Measurements from ENCODE around the gene MAP2K1. TPM values are rescaled to one million over a fixed set of nuclear protein-coding genes. Genes with fewer than 3 reads are reported as not detected.
"Not testable (repeated sequence)": the region's sequence is repeated elsewhere in the genome, so short reads cannot be mapped to it uniquely, and the experiment has no call there.

The MAP2K1 gene
- polyA plus RNA-seq (2011; rRNA removed), result 18.4 and 18.8 TPM in 2 replicates
- polyA minus RNA-seq (2011; rRNA and poly(A)+ RNA removed), result 11.9 and 13.5 TPM in 2 replicates

- Histone ChIP-seq H3K9me3 (ENCODE audit: control insufficient read depth, insufficient read depth, low read length) (no peaks in the 10 kb centered on the region; the same call in 1 of the 2 replicates), H3K27ac (ENCODE audit: low read depth, low read length) (peak within 1 kb of the TSS; percentile 86), H3K27me3 (ENCODE audit: control insufficient read depth, insufficient read depth, low read length) (no peaks in the 10 kb centered on the region), H3K4me3 (ENCODE audit: low read depth, low read length) (peak within 1 kb of the TSS; percentile 77)
- POLR2A ChIA-PET, result interaction anchor here (0.6 to 2.4 kb wide), 8 partner anchors 8 to 1201 kb away, joined by 3 to 20 read pairs (median 4); partner anchors contain the start of genes CLPX, RPL4, SNAPC5 and ZWILCH
- CTCF ChIA-PET, result interaction anchor here (0.6 to 4.6 kb wide), 18 partner anchors 8 to 461 kb away, joined by 3 to 44 read pairs (median 4); partner anchors contain the start of gene SNAPC5
- TF ChIP-seq CTCF (IDR thresholded peaks at IDR 0.05; ENCODE audit: low read depth, low read length), result peak; percentile 67
- DNase-seq (ENCODE audit: low read depth, low spot score), result peak; percentile 89
Measured at GRCh38 chr15:66386204-66387123, at the start of gene MAP2K1. MAP2K1 (plus strand) TSS chr15:66386912; CDS start chr15:66387348, 436 bp downstream.

- H3K27me3 ChIP-seq (ENCODE audit: control insufficient read depth, insufficient read depth, low read length); H3K9me3 ChIP-seq (ENCODE audit: control insufficient read depth, insufficient read depth, low read length); H3K4me3 ChIP-seq (ENCODE audit: low read depth, low read length); POLR2A ChIA-PET; H3K27ac ChIP-seq (ENCODE audit: low read depth, low read length); DNase-seq (ENCODE audit: low read depth, low spot score): not testable (repeated sequence)
- CTCF ChIA-PET, result interaction anchor here (0.7 kb wide), 1 partner anchor 162 kb away, joined by 4 read pairs; no protein-coding TSS in a partner anchor
Measured at GRCh38 chr15:66348530-66348929, 38.2 kb upstream of the MAP2K1 start.

GRCh38 chr15:66356077-66356358 lies 30.7 kb upstream of the MAP2K1 start:
- peak overlapping the region; percentile 93 for H3K4me3 ChIP-seq (ENCODE audit: low read depth, low read length)
- no peaks in the 10 kb centered on the region for H3K9me3 ChIP-seq (ENCODE audit: control insufficient read depth, insufficient read depth, low read length)
- no peak for TF ChIP-seq CTCF (IDR thresholded peaks at IDR 0.05; ENCODE audit: low read depth, low read length)
- no peaks in the 10 kb centered on the region for H3K27me3 ChIP-seq (ENCODE audit: control insufficient read depth, insufficient read depth, low read length)
- H3K27ac ChIP-seq (ENCODE audit: low read depth, low read length), result peak overlapping the region; percentile 82
- CTCF ChIA-PET, result interaction anchor here (0.7 kb wide), 2 partner anchors 128 to 175 kb away, joined by 3 to 4 read pairs; no protein-coding TSS in a partner anchor
- DNase-seq (ENCODE audit: low read depth, low spot score), result no peak
- POLR2A ChIA-PET, result interaction anchor here (0.8 kb wide), 1 partner anchor 14 kb away, joined by 4 read pairs; no protein-coding TSS in a partner anchor

- Histone ChIP-seq H3K4me3 (ENCODE audit: low read depth, low read length) (peak within 1 kb of the TSS; percentile 93), H3K9me3 (ENCODE audit: control insufficient read depth, insufficient read depth, low read length) (no peaks in the 10 kb centered on the region), H3K27ac (ENCODE audit: low read depth, low read length) (peak within 1 kb of the TSS; percentile 82), H3K27me3 (ENCODE audit: control insufficient read depth, insufficient read depth, low read length) (no peaks in the 10 kb centered on the region)
- POLR2A ChIA-PET, result interaction anchor here (0.8 kb wide), 1 partner anchor 13 kb away, joined by 4 read pairs; no protein-coding TSS in a partner anchor
- no peak for TF ChIP-seq CTCF (IDR thresholded peaks at IDR 0.05; ENCODE audit: low read depth, low read length)
- peak; percentile 94 for DNase-seq (ENCODE audit: low read depth, low spot score)
- CTCF ChIA-PET, result interaction anchor here (0.7 to 1.2 kb wide), 3 partner anchors 128 to 174 kb away, joined by 3 to 4 read pairs (median 3); no protein-coding TSS in a partner anchor
Measured at GRCh38 chr15:66356359-66357236, 30.1 kb upstream of the MAP2K1 start, which contains the start of gene TIPIN. TIPIN (minus strand) TSS chr15:66356685; CDS start chr15:66352947, 3,738 bp downstream.

GRCh38 chr15:66359740-66360139 lies 27.0 kb upstream of the MAP2K1 start:
- POLR2A ChIA-PET, result no interaction called here
- H3K27me3 ChIP-seq (ENCODE audit: control insufficient read depth, insufficient read depth, low read length), result no peaks in the 10 kb centered on the region
- TF ChIP-seq CTCF (IDR thresholded peaks at IDR 0.05; ENCODE audit: low read depth, low read length), result no peak
- CTCF ChIA-PET, result no interaction called here
- H3K4me3 ChIP-seq (ENCODE audit: low read depth, low read length), result no peak overlapping the region
- no peaks in the 10 kb centered on the region for H3K9me3 ChIP-seq (ENCODE audit: control insufficient read depth, insufficient read depth, low read length)
- DNase-seq (ENCODE audit: low read depth, low spot score), result no peak
- H3K27ac ChIP-seq (ENCODE audit: low read depth, low read length), result no peak overlapping the region

GRCh38 chr15:66361745-66362460 lies 24.8 kb upstream of the MAP2K1 start:
- CTCF ChIA-PET; H3K9me3 ChIP-seq (ENCODE audit: control insufficient read depth, insufficient read depth, low read length); H3K4me3 ChIP-seq (ENCODE audit: low read depth, low read length); POLR2A ChIA-PET; H3K27me3 ChIP-seq (ENCODE audit: control insufficient read depth, insufficient read depth, low read length); DNase-seq (ENCODE audit: low read depth, low spot score); H3K27ac ChIP-seq (ENCODE audit: low read depth, low read length): not testable (repeated sequence)
